Type B pancreatic cell (in vitro differentiated cells): ENCODE results near the gene SLC9A9. TPM values are rescaled to one million over a fixed set of nuclear protein-coding genes. Genes with fewer than 3 reads are reported as not detected.

Experiments used
- DNase-seq: peaks from one replicate; pipeline ENCODE4 v3.0.0; 2021; ENCODE audit warnings: mixed read lengths; ENCODE audit not compliant: unreplicated experiment; ENCODE audit errors: extremely low spot score
- H3K27ac Mint-ChIP-seq: 2 replicates; pipeline ENCODE4 v1.8.0; 2021; ENCODE audit warnings: mild to moderate bottlenecking, mixed read lengths
- H3K27me3 Mint-ChIP-seq: 2 replicates; pipeline ENCODE4 v1.8.0; 2021; ENCODE audit warnings: mixed read lengths
- H3K36me3 Mint-ChIP-seq: 2 replicates; pipeline ENCODE4 v1.8.0; 2021; ENCODE audit warnings: mixed read lengths
- H3K4me1 Mint-ChIP-seq: one replicate; pipeline ENCODE4 v1.8.0; 2021; ENCODE audit warnings: mixed read lengths; ENCODE audit not compliant: unreplicated experiment
- H3K4me3 Mint-ChIP-seq: 2 replicates; pipeline ENCODE4 v1.8.0; 2021; ENCODE audit warnings: mild to moderate bottlenecking, mixed read lengths
- H3K9me3 Mint-ChIP-seq: 2 replicates; pipeline ENCODE4 v1.8.0; 2021; ENCODE audit warnings: mixed read lengths
- total RNA-seq: library from RNA; stranded (reverse); gene quantifications from 2 replicates; pipeline ENCODE4 v1.2.1, GENCODE V29; 2021; ENCODE audit warnings: low replicate concordance
- TF ChIP-seq, protein P1 (sequence below): fragments of 200-600 bp; sonication (generic); conservative IDR thresholded peaks from 2 replicates; pipeline ENCODE4 v1.5.0; 2021; ENCODE audit warnings: antibody characterized with exemption, mild to moderate bottlenecking

The SLC9A9 gene
- total RNA-seq, 1 donor from 2014 or later, result 2.7 TPM

GRCh38 chr3:143263852-143264513 is 584.3 kb downstream of the SLC9A9 start:
- TF ChIP-seq, protein P1, sequence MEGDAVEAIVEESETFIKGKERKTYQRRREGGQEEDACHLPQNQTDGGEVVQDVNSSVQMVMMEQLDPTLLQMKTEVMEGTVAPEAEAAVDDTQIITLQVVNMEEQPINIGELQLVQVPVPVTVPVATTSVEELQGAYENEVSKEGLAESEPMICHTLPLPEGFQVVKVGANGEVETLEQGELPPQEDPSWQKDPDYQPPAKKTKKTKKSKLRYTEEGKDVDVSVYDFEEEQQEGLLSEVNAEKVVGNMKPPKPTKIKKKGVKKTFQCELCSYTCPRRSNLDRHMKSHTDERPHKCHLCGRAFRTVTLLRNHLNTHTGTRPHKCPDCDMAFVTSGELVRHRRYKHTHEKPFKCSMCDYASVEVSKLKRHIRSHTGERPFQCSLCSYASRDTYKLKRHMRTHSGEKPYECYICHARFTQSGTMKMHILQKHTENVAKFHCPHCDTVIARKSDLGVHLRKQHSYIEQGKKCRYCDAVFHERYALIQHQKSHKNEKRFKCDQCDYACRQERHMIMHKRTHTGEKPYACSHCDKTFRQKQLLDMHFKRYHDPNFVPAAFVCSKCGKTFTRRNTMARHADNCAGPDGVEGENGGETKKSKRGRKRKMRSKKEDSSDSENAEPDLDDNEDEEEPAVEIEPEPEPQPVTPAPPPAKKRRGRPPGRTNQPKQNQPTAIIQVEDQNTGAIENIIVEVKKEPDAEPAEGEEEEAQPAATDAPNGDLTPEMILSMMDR, result no peak
- H3K4me1 Mint-ChIP-seq, result no peaks in the 10 kb centered on the region
- H3K27ac Mint-ChIP-seq, result no peak overlapping the region
- no peak for DNase-seq
- no peaks in the 10 kb centered on the region for H3K27me3 Mint-ChIP-seq
- no peak overlapping the region for H3K4me3 Mint-ChIP-seq
- no peaks in the 10 kb centered on the region for H3K9me3 Mint-ChIP-seq
- no peaks in the 10 kb centered on the region for H3K36me3 Mint-ChIP-seq

DNA sequence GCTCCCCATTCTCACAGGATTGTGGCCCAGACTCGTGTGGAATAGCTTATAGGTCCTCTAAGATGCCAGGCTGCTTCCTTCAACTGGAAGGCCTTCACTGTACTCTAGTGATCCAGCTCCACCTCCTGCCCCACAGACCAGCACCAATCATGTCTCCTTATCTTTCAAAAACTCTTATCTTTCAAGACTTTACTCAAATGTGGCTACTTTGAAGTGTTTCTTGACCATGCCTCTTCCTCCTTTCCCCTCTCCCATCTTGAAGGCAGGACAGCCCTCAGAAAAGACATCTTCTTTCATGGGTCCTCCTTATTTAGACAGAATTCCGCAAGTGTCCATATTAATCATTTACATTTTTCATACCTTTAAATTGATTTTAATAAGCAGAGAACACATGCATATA is 586.4 kb downstream of the SLC9A9 start:
- Mint-ChIP-seq H3K27me3 (no peaks in the 10 kb centered on the region), H3K4me3 (no peak overlapping the region), H3K36me3 (no peaks in the 10 kb centered on the region), H3K9me3 (no peaks in the 10 kb centered on the region), H3K27ac (no peak overlapping the region), H3K4me1 (no peaks in the 10 kb centered on the region)
- DNase-seq, result no peak
- TF ChIP-seq, protein P1, result no peak

GRCh38 chr3:143258692-143259091 is 589.6 kb downstream of the SLC9A9 start:
- Mint-ChIP-seq H3K4me3 (no peak overlapping the region), H3K9me3 (no peaks in the 10 kb centered on the region), H3K27me3 (no peaks in the 10 kb centered on the region), H3K36me3 (no peaks in the 10 kb centered on the region), H3K4me1 (no peaks in the 10 kb centered on the region), H3K27ac (no peak overlapping the region)
- no peak for DNase-seq
- TF ChIP-seq, protein P1, result no peak

GRCh38 chr3:143256416-143256815 is 591.9 kb downstream of the SLC9A9 start:
- H3K36me3 Mint-ChIP-seq, result no peaks in the 10 kb centered on the region
- TF ChIP-seq, protein P1, result no peak
- H3K27ac Mint-ChIP-seq, result no peak overlapping the region
- H3K4me3 Mint-ChIP-seq, result no peak overlapping the region
- H3K9me3 Mint-ChIP-seq, result no peaks in the 10 kb centered on the region
- H3K27me3 Mint-ChIP-seq, result no peaks in the 10 kb centered on the region
- H3K4me1 Mint-ChIP-seq, result no peaks in the 10 kb centered on the region
- DNase-seq, result no peak

- Mint-ChIP-seq H3K4me1 (no peaks in the 10 kb centered on the region), H3K27ac (no peak overlapping the region), H3K4me3 (no peak overlapping the region), H3K9me3 (no peaks in the 10 kb centered on the region), H3K36me3 (no peaks in the 10 kb centered on the region), H3K27me3 (no peaks in the 10 kb centered on the region)
- no peak for DNase-seq
- TF ChIP-seq, protein P1, result no peak
These were observed 592.5 kb downstream of the SLC9A9 start for GRCh38 chr3:143255739-143256138.

DNA sequence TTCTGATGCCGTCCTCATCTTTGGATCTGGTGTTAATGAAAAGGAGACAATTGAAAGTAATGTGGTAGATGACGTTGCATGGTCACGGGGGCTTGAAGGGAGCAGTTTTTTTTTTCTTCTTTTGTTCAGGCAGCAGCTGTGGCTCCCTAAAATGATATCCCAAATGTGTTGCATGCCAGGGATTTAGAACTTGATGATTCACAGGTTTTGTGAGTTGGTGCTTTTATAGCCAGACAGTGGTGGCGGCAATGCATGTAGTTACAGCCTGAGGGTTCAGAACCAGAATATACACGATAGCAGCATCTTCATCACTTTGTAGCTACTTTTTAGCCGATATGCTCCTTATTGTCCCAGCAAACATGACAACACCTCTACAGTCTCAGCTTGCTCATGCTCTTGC is 595.3 kb downstream of the SLC9A9 start:
- H3K4me1 Mint-ChIP-seq, result peaks cover 4% of the 10 kb centered on the region
- no peaks in the 10 kb centered on the region for H3K36me3 Mint-ChIP-seq
- DNase-seq, result no peak
- TF ChIP-seq, protein P1, result no peak
- H3K4me3 Mint-ChIP-seq, result no peak overlapping the region
- H3K27ac Mint-ChIP-seq, result no peak overlapping the region
- H3K27me3 Mint-ChIP-seq, result no peaks in the 10 kb centered on the region
- H3K9me3 Mint-ChIP-seq, result peaks cover 5% of the 10 kb centered on the region
